Measurements from ENCODE around the gene SLC5A11.

The SLC5A11 gene

GRCh38 chr16:24850289-24850938, 4.7 kb downstream of the SLC5A11 start:
- POLR2A ChIA-PET = interaction anchor here (0.6 kb wide), 1 partner anchor 111 kb away, joined by 6 read pairs; no protein-coding TSS in a partner anchor
- Histone ChIP-seq H3K27ac (ENCODE audit: insufficient read depth in 1 of 2, low read depth in 1 of 2, low read length in 2 of 2, poor library complexity in 1 of 2, severe bottlenecking in 2 of 2) (no peak overlapping the region), H3K9me3 (ENCODE audit: control extremely low read depth in 1 of 5, control insufficient read depth in 4 of 5, insufficient read depth in 2 of 5, low read depth in 1 of 5, low read length in 4 of 5) (no peaks in the 10 kb centered on the region), H3K4me3 (ENCODE audit: control insufficient read depth in 1 of 7, extremely low read depth in 1 of 7, insufficient read depth in 4 of 7, low read depth in 2 of 7, low read length in 6 of 7) (no peak overlapping the region), H3K27me3 (replicated peaks in 2 of 5; ENCODE audit: control insufficient read depth in 4 of 5, insufficient read depth in 5 of 5, low read length in 4 of 5) (peaks cover 0 to 8% (median 0%) of the 10 kb centered on the region in 5 experiments), H3K36me3 (ENCODE audit: control insufficient read depth in 4 of 4, insufficient read depth in 4 of 4, low read length in 3 of 4) (no peaks in the 10 kb centered on the region), H3K4me1 (ENCODE audit: control extremely low read depth in 1 of 4, control insufficient read depth in 4 of 4, insufficient read depth in 4 of 4, low read length in 3 of 4) (no peaks in the 10 kb centered on the region)
- CTCF ChIA-PET = interaction anchor here (1.4 kb wide), 1 partner anchor 13 kb away, joined by 3 read pairs; no protein-coding TSS in a partner anchor
- DNase-seq = no peak
- WGBS (ENCODE audit: insufficient coverage) = 89% methylated on average over 6 of the region's 9 CpGs

GRCh38 chr16:24851700-24852099, 5.9 kb downstream of the SLC5A11 start:
- 80% methylated on average over 2 of the region's 8 CpGs for WGBS (ENCODE audit: insufficient coverage)
- H3K4me3 ChIP-seq (ENCODE audit: control insufficient read depth in 1 of 7, extremely low read depth in 1 of 7, insufficient read depth in 4 of 7, low read depth in 2 of 7, low read length in 6 of 7) = no peak overlapping the region
- no peaks in the 10 kb centered on the region for H3K36me3 ChIP-seq (ENCODE audit: control insufficient read depth in 4 of 4, insufficient read depth in 4 of 4, low read length in 3 of 4)
- CTCF ChIA-PET = no interaction called here
- no peak overlapping the region for H3K27ac ChIP-seq (ENCODE audit: insufficient read depth in 1 of 2, low read depth in 1 of 2, low read length in 2 of 2, poor library complexity in 1 of 2, severe bottlenecking in 2 of 2)
- DNase-seq = no peak
- POLR2A ChIA-PET = no interaction called here
- no peaks in the 10 kb centered on the region for H3K9me3 ChIP-seq (ENCODE audit: control extremely low read depth in 1 of 5, control insufficient read depth in 4 of 5, insufficient read depth in 2 of 5, low read depth in 1 of 5, low read length in 4 of 5)
- H3K27me3 ChIP-seq (replicated peaks in 2 of 5; ENCODE audit: control insufficient read depth in 4 of 5, insufficient read depth in 5 of 5, low read length in 4 of 5) = peaks cover 0 to 4% (median 0%) of the 10 kb centered on the region in 5 experiments
- no peaks in the 10 kb centered on the region for H3K4me1 ChIP-seq (ENCODE audit: control extremely low read depth in 1 of 4, control insufficient read depth in 4 of 4, insufficient read depth in 4 of 4, low read length in 3 of 4)

GRCh38 chr16:24852281-24852721, 6.5 kb downstream of the SLC5A11 start:
- Histone ChIP-seq H3K36me3 (ENCODE audit: control insufficient read depth in 4 of 4, insufficient read depth in 4 of 4, low read length in 3 of 4) (no peaks in the 10 kb centered on the region), H3K27me3 (replicated peaks in 2 of 5; ENCODE audit: control insufficient read depth in 4 of 5, insufficient read depth in 5 of 5, low read length in 4 of 5) (peaks cover 0 to 4% (median 0%) of the 10 kb centered on the region in 5 experiments), H3K4me3 (ENCODE audit: control insufficient read depth in 1 of 7, extremely low read depth in 1 of 7, insufficient read depth in 4 of 7, low read depth in 2 of 7, low read length in 6 of 7) (no peak overlapping the region), H3K9me3 (ENCODE audit: control extremely low read depth in 1 of 5, control insufficient read depth in 4 of 5, insufficient read depth in 2 of 5, low read depth in 1 of 5, low read length in 4 of 5) (no peaks in the 10 kb centered on the region), H3K4me1 (ENCODE audit: control extremely low read depth in 1 of 4, control insufficient read depth in 4 of 4, insufficient read depth in 4 of 4, low read length in 3 of 4) (no peaks in the 10 kb centered on the region), H3K27ac (ENCODE audit: insufficient read depth in 1 of 2, low read depth in 1 of 2, low read length in 2 of 2, poor library complexity in 1 of 2, severe bottlenecking in 2 of 2) (no peak overlapping the region)
- no peak for DNase-seq
- 96% methylated on average over 5 of the region's 8 CpGs for WGBS (ENCODE audit: insufficient coverage)
- ChIA-PET POLR2A (no interaction called here), CTCF (no interaction called here)

GRCh38 chr16:24853169-24853824, 7.5 kb downstream of the SLC5A11 start:
- H3K4me1 ChIP-seq (ENCODE audit: control extremely low read depth in 1 of 4, control insufficient read depth in 4 of 4, insufficient read depth in 4 of 4, low read length in 3 of 4) = no peaks in the 10 kb centered on the region
- H3K4me3 ChIP-seq (ENCODE audit: control insufficient read depth in 1 of 7, extremely low read depth in 1 of 7, insufficient read depth in 4 of 7, low read depth in 2 of 7, low read length in 6 of 7) = no peak overlapping the region
- no peak for DNase-seq
- peaks cover 0 to 4% (median 0%) of the 10 kb centered on the region in 5 experiments for H3K27me3 ChIP-seq (replicated peaks in 2 of 5; ENCODE audit: control insufficient read depth in 4 of 5, insufficient read depth in 5 of 5, low read length in 4 of 5)
- CTCF ChIA-PET = no interaction called here
- no peaks in the 10 kb centered on the region for H3K9me3 ChIP-seq (ENCODE audit: control extremely low read depth in 1 of 5, control insufficient read depth in 4 of 5, insufficient read depth in 2 of 5, low read depth in 1 of 5, low read length in 4 of 5)
- POLR2A ChIA-PET = no interaction called here
- no peaks in the 10 kb centered on the region for H3K36me3 ChIP-seq (ENCODE audit: control insufficient read depth in 4 of 4, insufficient read depth in 4 of 4, low read length in 3 of 4)
- no peak overlapping the region for H3K27ac ChIP-seq (ENCODE audit: insufficient read depth in 1 of 2, low read depth in 1 of 2, low read length in 2 of 2, poor library complexity in 1 of 2, severe bottlenecking in 2 of 2)
- 85% methylated on average over 8 of the region's 8 CpGs for WGBS (ENCODE audit: insufficient coverage)

DNA sequence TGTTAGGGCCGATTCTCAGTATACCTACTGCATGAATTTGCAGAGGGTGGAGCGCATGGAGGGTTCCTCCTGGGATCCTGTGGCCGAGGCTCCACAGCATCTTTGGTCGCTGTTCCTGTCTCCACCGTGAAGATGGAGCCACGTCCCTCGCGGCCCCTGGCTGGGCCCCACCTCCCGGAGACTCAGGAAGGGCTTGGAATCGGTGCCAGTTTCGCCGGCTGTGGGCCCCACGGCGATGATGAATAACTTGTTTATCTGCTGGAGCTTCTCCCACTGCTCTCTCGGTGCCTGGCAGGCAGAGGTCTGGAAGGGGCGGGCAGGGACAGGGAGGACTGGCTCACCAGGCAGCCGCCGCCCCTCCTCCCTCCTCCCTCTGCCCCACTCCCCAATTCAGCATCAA, 8.1 kb downstream of the SLC5A11 start:
- H3K27me3 ChIP-seq (replicated peaks in 2 of 5; ENCODE audit: control insufficient read depth in 4 of 5, insufficient read depth in 5 of 5, low read length in 4 of 5) = peaks cover 0 to 4% (median 0%) of the 10 kb centered on the region in 5 experiments
- no peak overlapping the region for H3K27ac ChIP-seq (ENCODE audit: insufficient read depth in 1 of 2, low read depth in 1 of 2, low read length in 2 of 2, poor library complexity in 1 of 2, severe bottlenecking in 2 of 2)
- H3K4me1 ChIP-seq (ENCODE audit: control extremely low read depth in 1 of 4, control insufficient read depth in 4 of 4, insufficient read depth in 4 of 4, low read length in 3 of 4) = no peaks in the 10 kb centered on the region
- CTCF ChIA-PET = no interaction called here
- H3K9me3 ChIP-seq (ENCODE audit: control extremely low read depth in 1 of 5, control insufficient read depth in 4 of 5, insufficient read depth in 2 of 5, low read depth in 1 of 5, low read length in 4 of 5) = no peaks in the 10 kb centered on the region
- no peak for DNase-seq
- H3K36me3 ChIP-seq (ENCODE audit: control insufficient read depth in 4 of 4, insufficient read depth in 4 of 4, low read length in 3 of 4) = no peaks in the 10 kb centered on the region
- H3K4me3 ChIP-seq (ENCODE audit: control insufficient read depth in 1 of 7, extremely low read depth in 1 of 7, insufficient read depth in 4 of 7, low read depth in 2 of 7, low read length in 6 of 7) = no peak overlapping the region
- POLR2A ChIA-PET = no interaction called here
- WGBS (ENCODE audit: insufficient coverage) = 30% methylated on average over 18 of the region's 18 CpGs

DNA sequence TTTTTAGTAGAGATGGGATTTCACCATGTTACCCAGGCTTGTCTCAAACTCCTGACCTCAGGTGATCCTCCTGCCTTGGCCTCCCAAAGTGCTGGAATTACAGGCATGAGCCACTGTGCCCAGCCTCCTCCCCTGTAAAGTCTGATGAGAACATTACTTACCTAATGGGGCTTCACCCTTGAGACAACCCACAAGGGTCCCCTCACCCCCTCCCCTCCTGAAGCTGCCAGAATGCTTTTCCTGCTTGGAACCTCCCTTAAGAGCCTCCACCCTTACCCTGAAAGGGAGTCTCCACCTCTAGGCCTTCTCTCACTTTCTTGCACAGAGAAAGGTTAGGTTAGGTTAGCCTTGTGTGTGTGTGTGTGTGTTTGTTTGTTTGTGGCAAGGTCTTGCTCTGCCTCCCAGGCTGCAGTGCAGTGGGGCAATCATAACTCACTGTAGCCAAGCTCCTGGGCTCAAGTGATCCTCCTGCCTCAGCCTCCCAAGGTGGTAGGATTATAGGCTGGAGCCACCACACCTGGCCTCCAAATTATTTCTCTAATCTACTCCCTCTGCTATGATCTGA, 8.9 kb downstream of the SLC5A11 start:
- Histone ChIP-seq H3K9me3 (ENCODE audit: control extremely low read depth in 1 of 5, control insufficient read depth in 4 of 5, insufficient read depth in 2 of 5, low read depth in 1 of 5, low read length in 4 of 5) (no peaks in the 10 kb centered on the region), H3K4me1 (ENCODE audit: control extremely low read depth in 1 of 4, control insufficient read depth in 4 of 4, insufficient read depth in 4 of 4, low read length in 3 of 4) (no peaks in the 10 kb centered on the region), H3K36me3 (ENCODE audit: control insufficient read depth in 4 of 4, insufficient read depth in 4 of 4, low read length in 3 of 4) (no peaks in the 10 kb centered on the region), H3K27ac (ENCODE audit: insufficient read depth in 1 of 2, low read depth in 1 of 2, low read length in 2 of 2, poor library complexity in 1 of 2, severe bottlenecking in 2 of 2) (no peak overlapping the region), H3K27me3 (replicated peaks in 2 of 5; ENCODE audit: control insufficient read depth in 4 of 5, insufficient read depth in 5 of 5, low read length in 4 of 5) (peaks cover 0 to 4% (median 0%) of the 10 kb centered on the region in 5 experiments), H3K4me3 (ENCODE audit: control insufficient read depth in 1 of 7, extremely low read depth in 1 of 7, insufficient read depth in 4 of 7, low read depth in 2 of 7, low read length in 6 of 7) (no peak overlapping the region)
- DNase-seq = no peak
- ChIA-PET CTCF (no interaction called here), POLR2A (no interaction called here)

DNA sequence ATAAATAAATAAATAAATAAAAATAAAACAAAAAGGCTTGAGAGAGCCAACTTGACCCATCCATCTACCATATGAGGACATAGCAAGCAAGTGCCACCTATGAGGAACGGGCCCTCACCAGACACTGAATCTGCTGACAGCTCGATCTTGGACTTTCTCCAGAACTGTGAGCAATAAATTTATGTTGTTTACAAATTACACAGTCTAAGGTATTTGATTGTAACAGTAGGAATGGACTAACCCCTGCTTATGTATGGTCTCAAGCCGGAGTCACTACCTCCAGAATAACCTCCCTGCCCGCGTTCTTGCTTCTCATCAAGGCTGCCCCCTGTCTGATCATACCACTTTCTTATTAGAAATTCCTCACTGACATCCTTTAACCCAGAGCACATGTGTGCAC, 9.9 kb downstream of the SLC5A11 start:
- H3K4me1 ChIP-seq (ENCODE audit: control extremely low read depth in 1 of 4, control insufficient read depth in 4 of 4, insufficient read depth in 4 of 4, low read length in 3 of 4) = no peaks in the 10 kb centered on the region
- ChIA-PET POLR2A (no interaction called here), CTCF (no interaction called here)
- 84% methylated on average over 4 of the region's 5 CpGs for WGBS (ENCODE audit: insufficient coverage)
- H3K9me3 ChIP-seq (ENCODE audit: control extremely low read depth in 1 of 5, control insufficient read depth in 4 of 5, insufficient read depth in 2 of 5, low read depth in 1 of 5, low read length in 4 of 5) = no peaks in the 10 kb centered on the region
- no peaks in the 10 kb centered on the region for H3K36me3 ChIP-seq (ENCODE audit: control insufficient read depth in 4 of 4, insufficient read depth in 4 of 4, low read length in 3 of 4)
- peaks cover 0 to 2% (median 0%) of the 10 kb centered on the region in 5 experiments for H3K27me3 ChIP-seq (replicated peaks in 2 of 5; ENCODE audit: control insufficient read depth in 4 of 5, insufficient read depth in 5 of 5, low read length in 4 of 5)
- no peak overlapping the region for H3K27ac ChIP-seq (ENCODE audit: insufficient read depth in 1 of 2, low read depth in 1 of 2, low read length in 2 of 2, poor library complexity in 1 of 2, severe bottlenecking in 2 of 2)
- no peak for DNase-seq
- H3K4me3 ChIP-seq (ENCODE audit: control insufficient read depth in 1 of 7, extremely low read depth in 1 of 7, insufficient read depth in 4 of 7, low read depth in 2 of 7, low read length in 6 of 7) = no peak overlapping the region

All from common myeloid progenitor, CD34-positive (primary cell).